HG03039 (cell line): ENCODE data around the gene SCN8A.

Source experiments
- ATAC-seq: cut with Tn5 transposase; IDR thresholded peaks from one replicate; pipeline ENCODE4 v1.9.1; 2021; ENCODE audit warnings: mild to moderate bottlenecking, moderate library complexity; ENCODE audit not compliant: unreplicated experiment

SCN8A gene

GRCh38 chr12:51666696-51667095, 75.7 kb downstream of the SCN8A start:
- no peak for ATAC-seq

- ATAC-seq, result no peak
Observed at GRCh38 chr12:51667269-51667668, 76.2 kb downstream of the SCN8A start.

- ATAC-seq, result no peak
Observed at GRCh38 chr12:51669271-51669670, 78.2 kb downstream of the SCN8A start.

DNA sequence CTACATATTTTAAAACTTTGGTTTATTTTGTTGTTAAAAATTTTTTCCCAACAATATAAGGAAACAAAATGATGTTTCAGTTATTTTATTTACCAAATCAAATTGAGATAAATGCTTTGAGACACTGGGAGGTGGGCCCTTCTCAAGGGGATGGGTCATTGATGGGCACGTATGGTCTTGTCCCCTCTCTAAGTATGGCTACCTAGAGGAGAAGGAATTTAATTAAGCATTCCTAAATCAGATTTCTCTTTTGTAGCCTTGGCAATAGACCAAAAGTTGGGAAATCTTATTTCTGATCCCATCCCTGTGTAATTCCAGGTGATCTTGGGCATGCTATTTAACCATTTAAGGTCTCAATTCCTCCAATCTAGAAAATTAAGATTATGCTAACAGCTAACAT, 79.0 kb downstream of the SCN8A start:
- ATAC-seq, result no peak

DNA sequence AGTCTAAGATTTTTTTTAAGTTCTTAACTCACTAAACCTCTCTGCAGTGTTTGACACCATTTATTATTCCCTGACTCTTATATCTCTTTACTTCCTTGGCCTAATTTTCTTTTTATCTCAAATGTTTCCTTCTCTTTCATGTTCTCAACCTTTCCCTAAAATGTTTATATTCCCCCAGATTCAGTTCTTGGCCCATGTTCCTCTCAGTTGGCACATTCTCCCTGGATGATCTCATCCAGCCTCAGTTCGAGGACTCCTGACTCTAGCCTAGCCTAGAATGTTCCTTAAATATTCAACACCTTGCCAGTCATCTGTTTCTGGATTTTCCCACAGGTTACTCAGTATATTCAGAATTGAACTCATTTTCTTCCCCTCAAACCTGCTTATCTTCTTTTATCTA, 81.3 kb downstream of the SCN8A start:
- no peak for ATAC-seq

DNA sequence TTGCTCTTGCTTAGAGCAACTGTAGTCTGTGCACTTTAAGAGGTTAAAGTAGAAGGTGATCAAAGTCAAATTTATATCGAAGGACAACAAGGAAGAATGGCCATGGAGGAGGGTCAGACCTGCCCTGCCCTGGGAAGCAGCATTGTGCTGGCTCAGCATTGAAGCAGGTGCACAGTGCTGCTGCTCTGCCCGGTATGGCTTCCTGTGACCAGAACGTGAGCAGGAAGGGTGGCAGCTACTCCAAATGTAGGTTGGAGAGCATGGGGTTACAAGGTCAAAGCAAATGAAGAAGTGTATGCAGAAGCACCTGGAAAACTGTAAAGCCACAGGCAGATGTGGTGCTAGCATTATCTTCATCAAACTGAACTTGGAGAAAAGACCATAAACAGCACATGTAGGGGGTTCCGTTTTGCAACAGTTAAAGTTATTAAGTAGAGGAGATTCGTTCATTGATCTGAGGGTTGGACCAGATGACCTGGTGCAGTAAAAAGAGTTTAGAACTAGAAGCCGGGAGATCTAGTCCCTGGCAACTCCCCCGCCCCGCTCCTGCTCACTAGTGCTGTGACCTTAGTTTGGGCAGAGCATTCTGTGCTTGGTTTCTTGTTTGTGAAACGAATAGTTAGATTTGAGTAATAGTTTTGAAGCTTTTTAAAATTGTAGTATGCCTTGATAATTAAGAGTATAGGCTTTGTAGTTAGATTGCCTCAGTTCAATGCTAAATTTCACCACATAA, 84.2 kb downstream of the SCN8A start:
- no peak for ATAC-seq

DNA sequence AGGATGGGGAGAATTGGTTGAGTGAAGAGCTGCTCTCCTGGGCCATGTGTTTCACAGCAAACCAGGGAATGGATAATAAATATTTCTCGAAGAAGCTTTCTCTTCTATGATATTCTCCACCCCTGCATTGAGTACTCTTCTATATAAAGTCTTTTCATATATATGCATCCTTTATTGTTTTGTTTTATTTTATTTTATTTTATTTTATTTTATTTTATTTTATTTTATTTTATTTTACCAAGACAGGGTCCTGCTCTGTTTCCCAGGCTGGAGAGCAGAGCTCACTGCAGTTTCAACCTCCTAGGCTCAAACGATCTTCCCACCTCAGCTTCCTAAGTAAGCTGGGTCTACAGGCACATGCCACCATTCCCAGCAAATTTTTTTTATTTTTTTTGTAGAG, 85.8 kb downstream of the SCN8A start:
- ATAC-seq, result no peak

- no peak for ATAC-seq
Observed at GRCh38 chr12:51677284-51677968, 86.4 kb downstream of the SCN8A start.

GRCh38 chr12:51678086-51678724, 87.2 kb downstream of the SCN8A start:
- no peak for ATAC-seq

DNA sequence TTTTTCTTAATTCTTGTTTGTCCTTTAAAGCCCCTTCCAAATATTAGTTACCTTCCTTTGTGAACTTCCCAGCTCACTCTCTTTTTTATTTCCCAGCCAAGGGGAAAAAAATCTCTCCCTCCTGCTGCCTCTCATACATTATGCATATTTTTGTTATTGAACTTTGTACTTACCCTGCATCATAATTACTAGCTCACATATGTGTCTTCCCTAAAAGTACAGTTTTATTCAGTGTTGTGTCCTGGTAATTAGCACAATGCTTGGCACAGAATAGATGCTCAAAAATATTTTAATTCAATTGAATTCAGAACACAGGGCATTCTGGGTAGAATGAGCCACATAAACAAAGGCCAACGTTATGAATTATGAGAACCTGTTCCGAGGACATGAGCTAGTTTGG, 91.9 kb downstream of the SCN8A start:
- no peak for ATAC-seq

- ATAC-seq, result no peak
Observed at GRCh38 chr12:51683763-51684357, 92.8 kb downstream of the SCN8A start.

GRCh38 chr12:51686727-51687126, 95.7 kb downstream of the SCN8A start:
- no peak for ATAC-seq

- no peak for ATAC-seq
Observed at GRCh38 chr12:51687177-51687576, 96.1 kb downstream of the SCN8A start.

DNA sequence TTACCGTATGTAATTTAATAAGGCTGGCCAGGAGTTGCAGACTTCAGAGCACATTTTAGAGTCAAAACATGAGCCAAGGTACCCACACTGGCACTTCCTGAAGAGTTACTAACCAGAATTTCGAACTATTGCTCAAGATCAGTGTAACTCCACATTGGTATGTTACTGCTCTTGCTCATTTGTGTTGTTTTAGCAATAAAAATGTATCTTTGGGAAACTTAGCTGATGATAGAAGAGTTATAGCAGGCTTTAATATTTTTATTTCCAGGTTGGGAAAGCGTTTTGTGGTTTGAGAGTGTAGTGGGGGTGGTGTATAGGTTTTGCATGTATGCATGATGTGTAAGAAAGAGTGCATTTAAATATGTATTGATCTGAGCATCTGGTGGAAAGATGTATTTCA, 96.6 kb downstream of the SCN8A start:
- no peak for ATAC-seq

DNA sequence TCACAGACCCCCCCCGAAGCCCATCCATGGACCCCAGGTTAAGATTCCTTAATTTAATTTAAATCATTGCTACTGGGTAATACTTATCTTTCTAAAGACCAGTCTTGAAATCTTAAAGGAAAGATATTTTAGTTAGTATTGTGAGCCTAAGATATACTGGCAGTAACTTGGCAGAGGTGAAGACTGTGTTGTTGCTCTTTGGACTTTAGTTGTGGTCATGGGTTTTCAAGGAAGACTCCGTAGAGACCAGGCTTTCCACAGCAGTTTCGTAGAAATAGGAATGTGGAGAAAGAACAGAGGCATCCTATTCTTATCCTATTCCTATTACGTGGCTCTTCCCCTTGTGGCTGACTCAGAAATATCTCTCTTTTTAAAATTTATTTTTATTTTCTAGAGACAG, 99.0 kb downstream of the SCN8A start:
- ATAC-seq, result no peak

DNA sequence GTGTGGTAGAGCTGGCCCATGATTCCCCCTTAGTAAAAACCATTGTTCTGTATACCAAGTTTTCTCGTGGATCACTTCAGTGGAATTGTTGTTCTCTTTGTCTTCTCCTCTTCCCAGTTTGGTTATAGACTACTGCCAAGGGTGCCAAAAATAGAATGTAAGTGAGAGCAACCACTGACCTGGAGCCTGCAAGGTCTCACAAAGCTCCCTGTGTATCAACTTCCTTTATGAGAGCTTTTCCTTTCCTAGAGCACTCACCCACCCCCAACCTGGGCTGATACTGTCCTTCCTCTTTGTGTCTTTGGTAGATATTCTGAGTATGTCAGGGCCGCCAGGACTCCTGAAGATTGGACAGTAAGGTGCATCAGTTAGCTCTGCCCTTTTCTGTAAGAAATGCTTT, 101.0 kb downstream of the SCN8A start:
- no peak for ATAC-seq

DNA sequence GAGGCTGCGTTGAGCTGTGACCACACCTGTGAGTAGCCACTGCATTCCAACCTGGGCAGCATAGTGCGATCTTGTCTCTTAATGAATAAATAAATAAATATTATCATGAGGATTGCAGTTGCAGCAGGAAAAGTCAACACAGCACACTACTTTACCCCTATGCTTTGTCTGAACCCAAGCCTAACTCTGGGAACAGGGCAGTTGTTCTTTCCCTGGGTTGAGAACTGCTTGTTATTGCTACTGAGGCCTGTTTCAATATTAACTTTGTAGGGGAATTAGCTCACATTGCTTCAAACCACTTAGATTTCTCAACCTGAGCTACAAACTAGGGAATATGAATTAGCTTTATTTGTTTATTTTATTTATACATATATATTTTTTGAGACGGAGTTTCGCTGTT, 102.5 kb downstream of the SCN8A start:
- ATAC-seq, result no peak

DNA sequence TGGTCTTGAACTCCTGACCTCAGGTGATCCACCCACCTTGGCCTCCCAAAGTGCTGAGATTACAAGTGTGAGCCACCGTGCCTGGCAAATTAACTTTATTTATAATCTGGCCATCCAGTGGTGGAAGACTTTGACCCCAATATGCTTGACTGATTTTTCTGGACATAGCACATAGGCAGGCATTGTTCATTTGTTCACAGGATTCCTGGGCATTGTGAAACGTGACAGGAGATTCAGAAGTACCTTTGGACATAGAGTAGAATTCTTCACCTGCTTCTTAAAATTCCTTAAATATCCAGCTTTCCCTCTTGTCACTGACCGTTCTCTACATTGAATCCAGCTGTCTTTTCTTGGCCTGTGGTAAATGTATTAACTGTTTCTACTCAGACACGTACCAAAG, 103.1 kb downstream of the SCN8A start:
- no peak for ATAC-seq

DNA sequence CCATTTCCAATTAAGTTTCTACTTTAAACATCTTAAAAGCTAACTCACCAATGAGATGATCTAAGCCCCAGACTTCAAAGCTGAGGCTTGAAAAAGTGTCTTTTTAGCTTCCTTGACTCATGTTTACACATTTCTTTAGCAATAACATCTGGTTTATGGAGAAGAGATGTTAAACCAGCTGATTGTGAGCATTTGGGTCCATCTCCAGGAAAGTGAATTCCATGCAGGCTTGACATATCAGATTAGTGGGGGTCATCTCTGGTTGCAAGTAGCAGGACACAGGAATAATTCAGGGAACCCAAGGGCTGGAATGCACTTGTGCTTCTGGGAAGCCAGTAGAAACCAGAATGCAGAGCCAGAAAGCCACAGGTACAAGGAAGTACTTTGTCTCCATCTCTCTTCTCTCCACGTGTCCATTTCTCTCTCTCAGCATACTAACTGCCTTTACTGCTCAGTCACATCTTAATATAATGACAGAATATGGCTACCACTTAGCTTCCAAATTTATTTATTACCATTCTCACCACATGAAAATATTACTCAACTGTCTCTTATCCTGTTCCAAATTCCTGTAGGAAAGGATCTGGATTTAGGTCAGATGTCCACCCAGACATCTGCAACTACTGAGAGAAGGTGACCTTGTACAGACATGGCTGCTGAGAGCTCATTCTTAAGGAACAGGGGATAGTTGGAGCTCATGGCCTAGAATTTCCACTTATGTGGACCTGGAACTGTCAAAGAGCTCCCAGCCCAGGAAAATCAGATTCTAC, 104.4 kb downstream of the SCN8A start:
- ATAC-seq, result no peak

GRCh38 chr12:51699219-51699618, 108.2 kb downstream of the SCN8A start:
- ATAC-seq, result no peak

DNA sequence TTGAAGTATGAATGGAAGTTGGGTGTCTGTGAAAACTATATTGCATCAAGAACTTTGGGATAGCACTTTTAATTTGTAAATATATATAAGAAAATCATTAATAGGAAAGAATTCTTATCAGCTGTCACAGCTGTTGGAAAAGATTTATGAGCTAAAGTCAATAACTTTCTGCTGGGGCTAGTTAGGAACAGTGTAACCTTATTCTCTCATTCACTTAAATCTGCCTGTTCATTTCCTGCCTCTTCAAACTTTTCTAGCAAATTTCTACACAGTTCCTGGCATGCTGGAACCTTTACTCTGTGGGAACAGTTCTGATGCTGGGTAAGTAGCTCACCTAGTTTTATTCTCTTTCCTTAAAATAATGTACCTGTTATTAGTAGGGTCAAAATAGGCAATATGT, 109.9 kb downstream of the SCN8A start:
- ATAC-seq, result no peak
